Ishikawa (cell line): Measurements from ENCODE around the gene RNF169.

Experiments used
- CEBPB ChIP-seq: IDR thresholded peaks from 2 replicates; pipeline ENCODE4 v1.6.1; 2012
- CREB1 ChIP-seq: IDR thresholded peaks from 2 replicates; pipeline ENCODE4 v1.6.1; 2012; ENCODE audit warnings: low read depth
- EGR1 ChIP-seq: IDR thresholded peaks from 2 replicates; pipeline ENCODE4 v1.6.1; 2012
- EP300 ChIP-seq: IDR thresholded peaks from 2 replicates; pipeline ENCODE4 v1.6.1; 2012; ENCODE audit warnings: borderline replicate concordance
- FOXM1 ChIP-seq: IDR thresholded peaks from 2 replicates; pipeline ENCODE4 v1.6.1; 2012; ENCODE audit warnings: low read depth, borderline replicate concordance
- MAX ChIP-seq: IDR thresholded peaks from 2 replicates; pipeline ENCODE4 v1.6.1; 2012
- NFIC ChIP-seq: IDR thresholded peaks from 2 replicates; pipeline ENCODE4 v1.6.1; 2012
- RAD21 ChIP-seq: IDR thresholded peaks from 2 replicates; pipeline ENCODE4 v1.6.1; 2012; ENCODE audit warnings: low read depth
- REST ChIP-seq: IDR thresholded peaks from 2 replicates; pipeline ENCODE4 v1.6.1; 2012; ENCODE audit warnings: low read depth, mild to moderate bottlenecking
- TAF1 ChIP-seq: IDR thresholded peaks from 2 replicates; pipeline ENCODE4 v1.6.1; 2012; ENCODE audit warnings: low read depth, mild to moderate bottlenecking
- TCF12 ChIP-seq: IDR thresholded peaks from 2 replicates; pipeline ENCODE4 v1.6.1; 2012; ENCODE audit warnings: low read depth
- TEAD4 ChIP-seq: IDR thresholded peaks from 2 replicates; pipeline ENCODE4 v1.6.1; 2012
- USF1 ChIP-seq: IDR thresholded peaks from 2 replicates; pipeline ENCODE4 v1.6.1; 2012
- YY1 ChIP-seq: IDR thresholded peaks from 2 replicates; pipeline ENCODE4 v1.6.1; 2012; ENCODE audit warnings: low read depth
- ZBTB7A ChIP-seq: IDR thresholded peaks from 2 replicates; pipeline ENCODE4 v1.6.1; 2012; ENCODE audit warnings: low read depth

The RNF169 gene

GRCh38 chr11:74780248-74781005 lies 31.8 kb downstream of the RNF169 start:
- no peak for TF ChIP-seq MAX

- TF ChIP-seq EP300 (no peak), CEBPB (no peak), EGR1 (no peak), TAF1 (no peak), YY1 (no peak), CREB1 (no peak), TEAD4 (no peak), FOXM1 (no peak), NFIC (no peak), USF1 (no peak), TCF12 (no peak), ZBTB7A (no peak), REST (no peak), MAX (no peak), RAD21 (no peak)
These were observed 34.7 kb downstream of the RNF169 start for GRCh38 chr11:74783241-74783871.

GRCh38 chr11:74784234-74784633 lies 35.6 kb downstream of the RNF169 start:
- TF ChIP-seq EP300 (no peak), NFIC (no peak), MAX (no peak), EGR1 (no peak), RAD21 (no peak), CREB1 (no peak), ZBTB7A (no peak), TEAD4 (no peak), CEBPB (no peak), USF1 (no peak)

GRCh38 chr11:74784726-74785125 lies 36.1 kb downstream of the RNF169 start:
- no peak for TF ChIP-seq TAF1
- TF ChIP-seq FOXM1, result no peak
- TF ChIP-seq USF1, result no peak
- no peak for TF ChIP-seq RAD21
- TF ChIP-seq REST, result no peak
- no peak for TF ChIP-seq EGR1
- no peak for TF ChIP-seq YY1
- no peak for TF ChIP-seq ZBTB7A
- TF ChIP-seq NFIC, result no peak
- no peak for TF ChIP-seq CREB1
- no peak for TF ChIP-seq TEAD4

- no peak for TF ChIP-seq NFIC
- TF ChIP-seq USF1, result no peak
- TF ChIP-seq CEBPB, result no peak
- TF ChIP-seq TEAD4, result no peak
- no peak for TF ChIP-seq CREB1
- no peak for TF ChIP-seq EP300
- no peak for TF ChIP-seq TAF1
These were observed 37.9 kb downstream of the RNF169 start for GRCh38 chr11:74786574-74786973.
